HG03521 (cell line): ENCODE results near the gene CDS2.

ENCODE experiments used
- ATAC-seq: cut with Tn5 transposase; IDR thresholded peaks from one replicate; pipeline ENCODE4 v1.9.1; 2021; ENCODE audit warnings: mild to moderate bottlenecking, moderate library complexity; ENCODE audit not compliant: unreplicated experiment

The CDS2 gene

DNA sequence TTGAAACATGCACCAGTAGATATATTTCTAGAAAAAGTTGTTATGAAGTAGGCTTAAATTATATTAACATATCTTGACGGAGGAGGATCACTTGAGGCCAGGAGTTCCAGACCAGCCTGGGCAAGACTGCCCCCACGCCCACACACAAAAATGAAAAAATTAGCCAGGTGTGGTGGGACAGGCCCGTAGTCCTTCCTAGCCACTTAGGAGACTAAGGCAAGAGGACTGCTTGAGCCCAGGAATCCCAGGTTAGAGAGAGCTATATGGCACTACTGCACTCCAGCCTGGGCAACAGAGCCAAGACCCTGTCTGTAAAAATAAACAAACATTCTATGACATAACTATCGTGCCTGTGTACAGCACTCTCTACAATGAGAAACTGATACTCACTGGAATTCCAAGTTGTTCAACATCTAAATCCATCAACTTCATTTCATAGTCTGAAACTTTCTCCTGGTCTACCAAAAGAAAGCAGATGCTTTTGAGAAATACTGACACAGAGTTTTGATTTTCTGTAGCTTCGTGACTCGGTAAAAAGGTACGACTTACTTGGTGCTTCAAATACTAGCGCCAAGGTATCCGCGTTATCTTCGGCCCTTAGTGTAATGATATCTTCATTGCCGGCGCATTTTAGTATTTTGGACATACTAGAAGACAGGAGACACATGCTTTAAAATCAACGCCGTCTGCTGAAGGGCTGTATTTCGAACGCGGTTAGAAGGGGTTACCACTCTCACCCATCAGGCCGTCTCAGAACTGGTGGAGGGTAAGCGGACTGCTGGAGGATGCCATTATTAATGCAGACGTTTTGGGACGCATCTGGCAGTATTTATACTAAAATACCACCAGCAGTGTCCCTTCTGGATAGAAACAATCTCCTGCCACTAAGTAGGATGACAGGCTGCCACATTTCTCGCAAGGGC, 8.3 kb upstream of the CDS2 start:
- ATAC-seq: no peak

DNA sequence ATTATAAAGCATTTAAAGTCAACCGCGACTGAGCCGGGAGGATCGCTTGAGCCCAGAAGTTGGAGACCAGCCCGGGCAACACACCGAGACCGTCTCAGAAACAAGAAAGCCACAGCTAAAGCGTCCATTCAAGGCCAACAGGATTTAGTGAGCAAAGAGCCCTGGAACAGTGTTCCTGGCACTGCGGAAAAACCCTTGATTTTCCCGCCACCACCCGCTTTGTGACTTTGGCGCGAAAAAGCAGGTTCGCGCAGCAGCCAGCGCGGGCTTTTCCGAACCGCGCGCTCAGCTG, 7.7 kb upstream of the CDS2 start:
- no peak for ATAC-seq

DNA sequence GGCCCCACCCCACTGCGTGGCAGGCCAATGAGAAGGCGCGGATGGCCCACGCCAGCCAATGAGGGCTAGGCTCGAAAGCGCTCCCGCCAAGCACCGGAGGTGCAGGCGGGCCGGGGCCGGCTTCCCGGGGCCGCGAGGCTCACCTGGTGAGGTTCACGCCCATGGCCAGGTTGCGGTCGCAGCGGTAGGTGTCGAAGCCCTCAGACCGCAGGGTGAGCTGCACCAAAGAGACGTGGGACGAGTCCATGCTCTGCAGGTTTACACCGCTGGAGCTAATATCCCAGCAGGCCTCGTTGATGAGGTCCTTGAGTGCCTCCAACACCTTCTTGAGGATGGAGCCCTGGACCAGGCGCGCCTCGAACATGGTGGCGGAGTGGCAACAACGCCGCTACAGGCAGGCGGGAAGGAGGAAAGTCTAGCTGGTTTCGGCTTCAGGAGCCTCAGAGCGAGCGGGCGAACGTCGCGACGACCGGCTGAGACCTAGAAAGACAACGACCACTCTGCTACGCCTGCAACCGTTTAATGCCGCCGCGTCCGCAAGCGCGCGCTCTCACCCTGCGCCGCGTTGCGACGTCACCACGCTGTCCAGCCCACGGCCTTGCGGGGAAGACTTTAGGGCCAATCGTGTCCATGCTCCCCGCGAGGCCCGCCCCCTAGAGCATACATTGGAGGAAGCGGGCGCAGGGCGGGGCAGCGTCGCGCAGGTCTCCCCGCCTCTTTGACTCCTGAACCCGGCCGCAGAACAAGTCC, 7.2 kb upstream of the CDS2 start, which contains the start of gene PCNA:
TSS of gene PCNA (minus strand) at position 524 of the 750 bp plus-strand sequence. CDS start at position 364, 160 bp downstream.
- ATAC-seq: peak; percentile 95

DNA sequence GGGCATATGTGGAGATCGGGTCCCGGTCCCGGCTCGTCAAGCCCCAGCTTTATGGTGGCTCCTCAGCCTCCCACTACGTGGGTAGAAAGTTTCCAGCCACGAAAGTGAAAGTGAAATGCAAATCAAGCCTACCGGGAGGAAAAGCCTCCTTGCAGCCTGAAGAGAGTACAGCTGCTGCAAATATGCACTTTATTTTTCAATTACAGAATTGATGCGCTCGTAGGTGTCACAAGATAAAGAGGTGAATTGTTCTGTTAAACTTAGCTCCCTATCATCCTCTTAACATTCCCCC, 6.7 kb upstream of the CDS2 start:
- no peak for ATAC-seq

DNA sequence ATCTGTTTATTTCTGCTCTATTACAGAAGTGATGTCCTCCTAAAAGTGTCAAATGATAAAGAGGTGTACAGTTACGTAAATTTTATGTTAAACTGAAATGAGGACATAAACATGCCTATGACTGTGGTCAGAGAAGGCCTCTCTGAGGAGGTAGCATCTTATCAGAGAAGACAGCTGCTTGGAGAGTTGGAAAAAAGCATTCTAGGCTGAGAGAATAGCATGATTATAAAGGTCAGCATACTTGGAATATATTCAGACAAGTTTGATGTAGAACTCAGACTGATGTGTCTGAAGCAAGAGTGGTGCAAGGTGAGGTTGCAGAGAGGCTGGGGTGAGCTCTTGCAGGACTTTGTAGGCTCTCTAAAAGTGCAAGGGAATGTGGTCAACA, 3.9 kb upstream of the CDS2 start:
- ATAC-seq: no peak

DNA sequence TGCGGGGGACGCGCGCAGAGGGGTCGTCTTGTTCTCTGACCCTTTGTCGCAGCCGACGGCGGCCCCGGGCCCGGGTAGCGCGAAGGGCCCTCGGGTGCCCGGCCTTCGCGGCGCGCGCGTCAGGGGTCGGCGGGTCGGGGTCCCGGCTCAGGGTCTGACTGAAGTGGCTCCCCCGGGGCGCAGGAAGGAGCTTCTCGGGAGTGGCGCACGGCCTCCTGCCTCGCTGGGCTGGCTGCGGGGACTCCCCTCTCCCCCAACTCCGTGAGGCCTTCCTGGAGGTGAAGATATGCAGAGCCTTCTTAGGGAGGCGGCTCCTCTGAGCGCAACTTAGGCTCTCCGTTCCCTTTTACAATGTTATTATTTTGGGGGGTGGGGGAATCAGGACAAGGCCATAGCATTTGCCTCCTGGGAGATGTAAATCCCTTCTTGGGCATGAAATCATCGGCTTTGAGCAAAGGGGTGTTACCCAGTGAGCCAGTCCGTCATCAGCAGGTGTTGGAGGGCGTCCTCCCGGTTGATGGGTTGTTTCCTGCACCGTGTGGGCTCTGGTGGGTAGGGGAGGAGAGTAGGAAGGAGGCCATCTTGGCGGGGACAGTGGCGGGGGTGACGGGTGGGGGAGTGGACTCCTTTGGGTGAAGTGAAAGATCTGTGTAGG, 523 bp downstream of the CDS2 start:
- peak; percentile 24 for ATAC-seq

DNA sequence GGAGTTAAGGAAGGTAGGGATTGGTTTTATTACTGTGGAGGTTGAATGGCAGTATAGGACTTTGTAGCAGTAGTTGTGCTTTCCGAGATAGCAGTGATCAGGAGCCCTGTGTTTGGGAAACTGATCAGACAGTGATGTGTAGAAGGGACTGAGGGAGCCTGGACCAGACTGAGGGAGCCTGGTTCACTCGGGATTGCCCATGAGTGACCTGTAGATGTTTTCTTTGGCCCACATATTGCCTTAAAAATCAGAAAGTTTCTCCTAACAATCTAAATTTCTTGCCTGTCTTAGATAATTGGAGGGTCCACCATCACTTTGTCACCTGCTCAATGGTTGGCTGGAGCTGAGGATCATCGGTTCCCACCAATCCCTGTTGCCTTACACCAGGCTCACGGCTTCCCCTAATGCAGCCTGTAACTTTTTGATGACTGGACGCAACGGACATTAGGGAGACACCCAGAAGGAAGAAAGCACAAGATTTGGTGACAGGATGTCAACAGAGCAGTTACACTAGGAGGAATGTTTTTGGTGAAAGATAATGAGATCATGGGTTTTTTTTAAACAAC, 1.1 kb downstream of the CDS2 start:
- no peak for ATAC-seq

DNA sequence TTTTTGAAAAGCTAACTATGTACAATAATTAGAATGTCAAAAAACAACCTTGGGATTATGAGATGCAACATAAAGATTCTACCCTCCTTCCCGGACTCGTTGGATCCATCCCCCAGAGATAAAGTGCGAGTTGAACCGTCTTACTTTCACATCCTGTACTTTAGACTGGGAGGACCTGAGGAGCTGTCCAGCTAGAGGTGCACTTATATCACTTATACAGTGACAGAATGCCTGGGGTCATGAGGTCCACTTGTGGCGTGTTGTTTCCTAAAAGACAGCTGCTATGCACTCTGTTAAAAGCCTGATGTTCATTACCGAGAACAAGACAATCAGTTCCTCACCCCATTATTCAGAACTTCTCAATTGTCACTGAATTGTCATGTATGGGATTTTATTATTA, 2.1 kb downstream of the CDS2 start:
- ATAC-seq: no peak

DNA sequence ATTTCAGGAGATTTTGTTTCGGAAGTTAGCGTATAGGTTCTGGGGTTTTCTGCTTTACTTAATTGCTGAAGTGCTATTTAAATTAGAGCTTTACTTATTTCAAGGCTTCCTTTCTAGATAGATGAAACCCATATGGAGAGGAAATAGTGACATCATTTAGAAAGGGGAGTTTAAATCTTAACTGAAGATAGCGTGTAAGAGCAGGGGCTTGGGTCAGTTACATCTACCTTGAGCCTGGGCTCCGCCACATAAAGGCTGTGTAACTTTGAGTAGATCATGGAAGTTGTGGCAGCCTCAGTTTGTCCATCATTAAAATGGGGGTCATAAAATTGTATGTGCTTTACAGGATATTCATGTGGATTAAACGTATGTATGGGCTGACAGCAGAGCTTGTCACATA, 4.7 kb downstream of the CDS2 start:
- ATAC-seq: no peak

DNA sequence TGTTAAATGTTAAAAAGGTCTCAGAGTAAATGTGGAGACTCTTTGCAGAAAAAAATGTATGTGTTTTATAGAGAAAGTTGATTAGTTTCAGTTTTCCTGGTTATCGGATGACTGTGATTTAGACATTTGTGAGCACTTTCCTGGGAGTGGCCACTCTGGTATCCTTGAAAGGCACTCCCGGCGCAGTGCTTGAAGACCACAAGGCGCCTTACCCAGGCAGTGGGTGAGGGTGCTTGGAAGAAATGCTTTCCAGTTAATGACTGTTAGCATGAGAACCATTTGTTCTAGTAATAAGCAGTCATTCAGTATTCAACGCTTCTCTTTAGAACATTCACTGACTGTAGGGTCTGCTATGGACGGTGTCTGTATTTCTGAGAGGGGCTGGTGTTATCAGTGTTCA, 7.2 kb downstream of the CDS2 start:
- no peak for ATAC-seq

DNA sequence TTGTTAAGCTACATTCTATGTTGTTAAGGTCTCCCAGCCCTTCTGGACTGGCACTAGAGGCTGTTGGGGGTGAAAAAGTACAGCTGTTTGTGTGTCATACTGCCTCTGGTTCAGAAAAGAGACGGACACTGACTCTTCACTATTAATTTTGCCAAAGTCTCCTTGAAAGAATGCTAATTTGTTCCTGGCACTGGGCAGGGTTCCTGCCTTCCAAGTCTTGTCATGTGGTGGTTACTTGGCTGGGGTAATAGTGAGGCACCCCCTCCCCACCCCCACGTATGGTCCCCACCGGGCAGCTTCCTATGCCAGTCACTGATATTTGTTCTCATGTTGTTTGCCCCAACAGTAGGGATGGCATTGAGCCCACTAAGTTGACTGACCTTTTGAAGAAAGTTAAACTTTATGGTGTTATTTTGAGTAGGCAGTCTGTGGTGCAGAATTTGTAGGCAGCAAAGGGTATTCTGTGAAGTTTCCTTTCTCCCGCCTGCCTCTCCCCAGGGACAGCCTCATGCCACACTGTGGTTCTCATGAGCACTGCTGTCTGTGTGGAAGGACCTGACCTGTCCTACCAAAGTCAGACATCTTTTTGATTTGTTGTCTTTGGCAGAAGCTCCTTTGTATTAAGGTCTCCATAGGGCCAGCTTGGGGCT, 8.7 kb downstream of the CDS2 start:
- ATAC-seq: no peak

DNA sequence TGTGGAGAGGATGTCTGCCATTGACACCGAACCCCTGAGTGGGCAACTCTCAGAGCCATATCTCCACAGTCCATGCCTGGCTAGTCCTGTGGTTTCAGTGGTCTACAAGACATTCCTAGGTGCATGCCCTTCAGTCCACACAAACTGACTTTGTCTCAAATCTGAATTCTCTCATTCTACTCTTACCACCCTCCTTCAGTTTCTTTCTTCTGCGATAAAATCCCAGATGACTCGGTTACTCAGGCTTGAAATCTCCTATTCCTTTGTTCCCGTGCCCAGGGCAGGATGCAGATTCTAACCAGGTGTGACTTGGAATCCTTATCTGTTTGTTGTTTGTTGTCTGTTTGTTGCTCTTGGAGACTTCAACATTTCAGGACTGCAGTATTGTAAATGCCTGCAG, 9.3 kb downstream of the CDS2 start:
- ATAC-seq: no peak

DNA sequence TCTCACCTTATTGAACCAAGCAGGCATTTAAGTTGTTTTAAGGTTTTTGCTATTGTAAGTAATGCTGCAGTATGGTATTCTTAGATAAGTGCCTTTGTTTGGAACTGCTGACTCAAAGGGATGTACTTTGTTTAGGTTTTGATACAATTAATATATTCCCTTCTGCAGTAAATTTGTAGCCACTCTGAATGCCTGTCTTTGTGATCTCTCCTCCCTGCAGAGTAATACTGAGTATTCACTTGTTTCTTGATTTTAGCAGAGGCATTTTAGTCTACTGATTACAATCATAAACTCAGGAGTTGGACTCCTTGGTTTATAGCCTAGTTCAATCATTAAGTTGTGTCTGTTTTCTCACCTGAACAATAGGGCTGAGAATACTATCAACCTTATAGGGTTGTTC, 13.4 kb downstream of the CDS2 start:
- ATAC-seq: no peak

DNA sequence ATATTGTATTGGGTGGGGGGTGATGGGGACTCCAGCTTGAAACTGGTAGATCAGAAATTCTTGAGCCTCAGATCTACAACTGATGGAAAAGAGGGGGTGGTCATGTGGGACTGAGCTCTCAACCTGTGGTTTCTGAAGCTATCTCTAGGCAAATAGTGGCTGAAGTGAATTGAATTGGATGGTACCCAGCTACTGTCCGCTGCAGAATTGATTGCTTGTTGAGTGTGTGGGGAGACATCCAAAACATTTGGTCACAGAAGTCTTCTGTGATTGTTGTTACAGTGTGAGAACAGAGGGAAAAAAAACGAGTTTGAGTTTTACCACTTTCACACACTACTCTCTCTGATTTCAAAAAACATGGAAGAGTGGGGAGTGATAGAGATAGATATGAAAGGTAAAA, 14.8 kb downstream of the CDS2 start:
- ATAC-seq: no peak

DNA sequence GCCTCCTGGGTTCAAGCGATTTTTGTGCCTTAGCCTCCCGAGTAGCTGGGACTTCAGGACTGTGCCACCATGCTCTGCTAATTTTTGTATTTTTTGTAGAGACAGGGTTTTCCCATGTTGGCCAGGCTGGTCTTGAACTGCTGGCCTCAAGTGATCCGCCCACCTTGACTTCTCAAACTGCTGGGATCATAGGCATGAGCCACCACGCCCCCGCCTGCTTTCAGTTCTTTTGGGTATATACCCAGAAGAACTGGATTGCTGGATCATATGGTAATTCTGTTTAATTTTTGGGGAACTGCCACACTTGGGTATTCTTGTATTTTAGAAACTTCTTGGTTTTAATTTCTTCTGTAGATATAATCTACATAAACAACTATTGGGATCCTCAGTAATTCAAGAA, 17.0 kb downstream of the CDS2 start:
- no peak for ATAC-seq

DNA sequence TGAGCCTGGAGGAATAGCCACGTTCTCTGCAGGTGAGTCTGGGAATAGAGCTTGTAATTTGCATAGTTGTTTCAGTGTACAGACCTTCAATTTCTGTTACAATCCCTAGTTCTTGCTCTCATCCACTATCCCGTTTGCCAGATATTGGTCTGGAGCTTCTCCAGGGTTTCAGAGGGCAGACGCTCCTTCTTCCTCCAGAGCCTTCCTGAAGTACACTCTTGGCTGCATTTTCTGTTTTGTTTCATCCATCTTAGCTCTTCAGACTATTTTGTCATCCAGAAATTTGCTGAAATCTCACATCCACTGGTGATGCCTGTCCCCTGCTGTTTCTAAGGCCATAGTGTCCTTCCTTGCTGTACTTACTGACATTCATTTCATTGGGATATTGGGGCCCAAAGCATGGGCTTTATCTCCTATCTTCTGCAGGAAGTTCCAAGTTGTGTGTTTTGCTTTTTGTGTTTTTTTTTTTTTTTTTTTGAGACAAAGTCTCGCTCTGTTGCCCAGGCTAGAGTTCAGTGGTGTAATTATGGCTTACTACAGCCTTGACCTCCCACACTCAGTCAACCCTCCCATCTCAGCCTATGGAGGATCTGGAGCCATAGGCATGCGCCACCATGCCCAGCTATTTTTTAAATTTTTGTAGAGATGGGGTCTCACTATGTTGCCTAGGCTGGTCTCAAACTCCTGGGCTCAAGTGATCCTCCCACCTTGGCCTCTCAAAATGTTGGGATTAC, 18.7 kb downstream of the CDS2 start:
- ATAC-seq: no peak

DNA sequence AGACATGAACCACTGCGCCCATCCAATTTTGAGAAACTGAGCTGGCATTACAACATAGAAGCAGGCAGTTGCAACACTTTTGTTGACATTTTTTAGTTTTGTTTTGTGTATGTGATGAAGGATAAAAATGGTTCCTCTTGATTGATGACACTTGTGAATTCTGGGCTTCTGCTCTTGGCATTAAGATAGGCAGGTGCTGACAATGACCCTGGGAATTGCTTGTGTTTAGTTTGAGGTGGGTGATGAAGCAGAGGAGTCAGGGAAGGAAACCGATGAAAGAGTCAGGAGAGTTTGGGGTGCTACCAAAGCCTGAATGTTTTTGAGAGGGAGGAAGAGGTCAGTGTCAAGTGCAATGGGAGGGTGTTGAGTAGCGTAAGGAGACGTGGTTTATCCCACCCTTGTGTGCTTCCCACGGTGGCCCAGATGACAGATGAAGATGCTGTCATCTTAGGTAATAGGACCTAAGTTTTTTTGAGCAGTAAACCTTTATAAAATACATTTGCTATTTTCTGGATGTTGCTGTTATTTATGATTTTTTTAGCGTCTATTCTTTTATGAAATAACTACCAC, 19.4 kb downstream of the CDS2 start:
- ATAC-seq: no peak

DNA sequence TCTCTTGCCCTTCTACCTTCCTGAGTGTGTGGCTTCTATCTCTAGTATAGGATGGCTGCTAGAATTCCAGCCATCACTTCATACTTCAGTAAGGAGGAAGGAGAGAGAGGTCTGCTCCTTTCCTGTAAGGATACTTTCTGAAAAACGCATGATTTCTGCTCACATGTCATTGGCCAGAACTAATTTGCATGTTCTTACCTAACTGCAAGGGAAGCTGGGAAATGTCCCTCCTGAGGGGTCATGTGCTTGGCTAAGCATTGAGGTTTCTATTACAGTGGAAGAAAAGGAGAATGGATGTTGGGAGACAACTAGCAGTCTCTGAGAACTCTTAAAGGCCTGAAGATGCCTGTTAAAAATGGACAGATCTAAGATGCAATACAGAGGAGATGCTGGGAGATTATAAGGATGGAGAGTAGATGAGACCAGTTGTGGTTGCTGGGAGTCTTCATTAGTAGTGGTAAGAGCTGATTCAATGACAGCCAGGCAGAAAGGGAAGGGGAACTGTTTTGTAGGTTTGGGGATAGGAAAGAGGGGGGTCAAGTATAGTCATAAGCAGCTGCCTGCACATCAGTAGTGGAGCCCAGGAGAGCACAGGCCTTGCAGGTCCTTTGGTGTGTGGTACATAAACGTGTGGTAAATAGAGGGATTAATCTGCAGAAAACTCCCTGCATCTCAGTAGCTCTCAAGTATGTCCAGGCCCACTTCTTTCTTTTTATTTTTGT, 20.2 kb downstream of the CDS2 start:
- no peak for ATAC-seq

DNA sequence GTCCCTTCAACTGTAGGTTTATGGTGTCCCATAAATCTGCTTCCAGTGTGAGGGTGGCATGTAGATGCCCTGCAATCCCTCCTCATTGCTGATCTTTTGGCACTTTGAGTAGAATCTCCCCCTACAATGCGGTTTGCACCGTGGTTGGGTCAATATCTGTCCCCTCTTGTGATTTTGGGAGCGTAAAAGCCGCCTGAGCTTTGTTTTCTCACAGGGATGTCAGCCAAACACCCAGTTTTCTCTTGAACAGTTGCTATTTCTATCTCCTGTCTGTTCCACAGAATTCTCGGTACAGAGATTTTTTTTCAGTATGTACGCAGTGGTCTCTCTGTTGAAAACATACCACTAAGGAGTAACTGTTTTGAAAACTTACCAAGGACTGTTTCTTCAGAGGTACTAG, 21.8 kb downstream of the CDS2 start:
- no peak for ATAC-seq

DNA sequence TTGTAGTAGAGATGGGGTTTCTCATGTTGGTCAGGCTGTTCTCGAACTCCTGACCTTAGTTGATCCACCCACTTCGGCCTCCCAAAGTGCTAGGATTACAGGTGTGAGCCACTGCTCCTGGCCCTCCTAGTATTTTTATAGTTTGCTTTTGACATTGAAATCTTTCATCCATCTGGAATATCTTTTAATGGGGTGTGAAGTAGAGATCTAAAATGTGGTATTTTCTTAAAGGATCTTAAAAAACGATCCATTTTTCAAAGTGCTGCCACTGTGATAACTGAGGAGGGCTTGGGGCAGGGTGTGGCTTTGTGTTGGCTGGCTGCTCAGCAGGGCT, 23.1 kb downstream of the CDS2 start:
- no peak for ATAC-seq
